WTC11 (cell line): ENCODE results near the gene FHAD1. TPM values are rescaled to one million over a fixed set of nuclear protein-coding genes. Genes with fewer than 3 reads are reported as not detected.

Source experiments
- ATAC-seq: fragments of 200-7000 bp; cut with Tn5 transposase; 2 replicates; pipeline ENCODE4 v1.10.0; 2021; ENCODE audit warnings: mild to moderate bottlenecking, moderate library complexity
- CTCF ChIA-PET: fragments of 300-600 bp; sonication (Branson Sonifier 250); formaldehyde crosslinking; loops from one replicate; lab custom pipeline; 2021; ENCODE audit warnings: antibody characterized with exemption; lab: Charles Lee
- POLR2A ChIA-PET: fragments of 350-600 bp; sonication (Branson Sonifier 250); formaldehyde crosslinking; loops from one replicate; lab custom pipeline; 2021; ENCODE audit warnings: antibody characterized with exemption; lab: Charles Lee
- DNase-seq: peaks from one replicate; pipeline ENCODE4 v3.0.0; 2021; ENCODE audit warnings: low spot score
- H3K27ac Mint-ChIP-seq: 2 replicates; pipeline ENCODE4 v1.8.0; 2021; ENCODE audit warnings: mixed read lengths
- H3K27me3 Mint-ChIP-seq: 2 replicates; pipeline ENCODE4 v1.8.0; 2021; ENCODE audit warnings: low read depth, mild to moderate bottlenecking, moderate library complexity, mixed read lengths
- H3K36me3 Mint-ChIP-seq: 2 replicates; pipeline ENCODE4 v1.8.0; 2021; ENCODE audit warnings: mixed read lengths
- H3K4me1 Mint-ChIP-seq: 2 replicates; pipeline ENCODE4 v1.8.0; 2022; ENCODE audit warnings: mixed read lengths
- H3K4me3 Mint-ChIP-seq: 2 replicates; pipeline ENCODE4 v1.8.0; 2021; ENCODE audit warnings: mild to moderate bottlenecking, moderate library complexity, mixed read lengths
- H3K9me3 Mint-ChIP-seq: 2 replicates; pipeline ENCODE4 v1.8.0; 2021; ENCODE audit warnings: mixed read lengths
- ELF4 ChIP-seq: sonication (generic); formaldehyde crosslinking; IDR thresholded peaks from 2 replicates; pipeline ENCODE4 v1.8.1; 2022; ENCODE audit warnings: low read depth, mild to moderate bottlenecking, moderate library complexity, missing genetic modification reagents
- ETV6 ChIP-seq: sonication (generic); formaldehyde crosslinking; IDR thresholded peaks from 2 replicates; pipeline ENCODE4 v1.8.1; 2022; ENCODE audit warnings: mild to moderate bottlenecking, missing genetic modification reagents
- GTF2I ChIP-seq: fragments of 250-450 bp; sonication (Bioruptor Pico); conservative IDR thresholded peaks from 2 replicates; pipeline ENCODE4 v1.4.0; 2021; ENCODE audit warnings: mild to moderate bottlenecking
- HMGA2 ChIP-seq: fragments of 250-450 bp; sonication (Bioruptor Pico); IDR thresholded peaks from 2 replicates; pipeline ENCODE4 v1.4.0; 2021; ENCODE audit warnings: mild to moderate bottlenecking, moderate library complexity
- KAT7 ChIP-seq: sonication (generic); formaldehyde crosslinking; IDR thresholded peaks from 2 replicates; pipeline ENCODE4 v1.8.1; 2023; ENCODE audit warnings: missing genetic modification reagents, mild to moderate bottlenecking, borderline replicate concordance
- MYBL2 ChIP-seq: sonication (generic); formaldehyde crosslinking; IDR thresholded peaks from 2 replicates; pipeline ENCODE4 v1.8.1; 2023; ENCODE audit warnings: mild to moderate bottlenecking, moderate library complexity, missing genetic modification reagents
- NFYB ChIP-seq: sonication (generic); formaldehyde crosslinking; conservative IDR thresholded peaks from 2 replicates; pipeline ENCODE4 v1.8.0; 2022; ENCODE audit warnings: low read depth, missing genetic modification reagents
- NR1H2 ChIP-seq: sonication (generic); formaldehyde crosslinking; IDR thresholded peaks from 2 replicates; pipeline ENCODE4 v1.9.0; 2021; ENCODE audit warnings: mild to moderate bottlenecking, moderate library complexity, missing genetic modification reagents
- SMAD3 ChIP-seq: sonication (generic); formaldehyde crosslinking; IDR thresholded peaks from 2 replicates; pipeline ENCODE4 v1.8.0; 2022; ENCODE audit warnings: missing genetic modification reagents, mild to moderate bottlenecking, borderline replicate concordance
- SP1 ChIP-seq: sonication (generic); formaldehyde crosslinking; conservative IDR thresholded peaks from 2 replicates; pipeline ENCODE4 v1.8.1; 2022; ENCODE audit warnings: missing genetic modification reagents
- ZBTB21 ChIP-seq: sonication (generic); formaldehyde crosslinking; IDR thresholded peaks from 2 replicates; pipeline ENCODE4 v1.8.1; 2023; ENCODE audit warnings: mild to moderate bottlenecking, missing genetic modification reagents, borderline replicate concordance
- ZNF416 ChIP-seq: fragments of 250-450 bp; sonication (Bioruptor Pico); IDR thresholded peaks from 2 replicates; pipeline ENCODE4 v1.9.0; 2021; ENCODE audit warnings: mild to moderate bottlenecking, inconsistent platforms
- ZNF425 ChIP-seq: fragments of 250-450 bp; sonication (Bioruptor Pico); conservative IDR thresholded peaks from 2 replicates; pipeline ENCODE4 v1.9.0; 2021; ENCODE audit warnings: mild to moderate bottlenecking
- total RNA-seq: library from RNA; stranded (reverse); gene quantifications from 3 replicates; pipeline ENCODE4 v1.2.3, GENCODE V29; 2021
- TF ChIP-seq, protein P1 (sequence below): sonication (generic); formaldehyde crosslinking; IDR thresholded peaks from 2 replicates; pipeline ENCODE4 v1.8.0; 2023; ENCODE audit warnings: missing genetic modification reagents, mild to moderate bottlenecking, borderline replicate concordance
- TF ChIP-seq, protein P2 (sequence below): sonication (generic); formaldehyde crosslinking; IDR thresholded peaks from 2 replicates; pipeline ENCODE4 v1.8.1; 2023; ENCODE audit warnings: mild to moderate bottlenecking, missing genetic modification reagents
- TF ChIP-seq, protein P3 (sequence below): sonication (generic); formaldehyde crosslinking; IDR thresholded peaks from 2 replicates; pipeline ENCODE4 v1.8.1; 2023; ENCODE audit warnings: mild to moderate bottlenecking, missing genetic modification reagents, moderate library complexity
- TF ChIP-seq, protein P4 (sequence below): sonication (generic); formaldehyde crosslinking; IDR thresholded peaks from 2 replicates; pipeline ENCODE4 v1.8.1; 2023; ENCODE audit warnings: mild to moderate bottlenecking, missing genetic modification reagents, borderline replicate concordance
- TF ChIP-seq, protein P5 (sequence below): sonication (generic); formaldehyde crosslinking; IDR thresholded peaks from 2 replicates; pipeline ENCODE4 v1.8.1; 2023; ENCODE audit warnings: mild to moderate bottlenecking, missing genetic modification reagents
- TF ChIP-seq, protein P6 (sequence below): sonication (generic); formaldehyde crosslinking; IDR thresholded peaks from 2 replicates; pipeline ENCODE4 v1.8.1; 2023; ENCODE audit warnings: mild to moderate bottlenecking, missing genetic modification reagents, moderate library complexity

The FHAD1 gene
- total RNA-seq, 1 experiment from 2014 or later = 3.0 TPM

DNA sequence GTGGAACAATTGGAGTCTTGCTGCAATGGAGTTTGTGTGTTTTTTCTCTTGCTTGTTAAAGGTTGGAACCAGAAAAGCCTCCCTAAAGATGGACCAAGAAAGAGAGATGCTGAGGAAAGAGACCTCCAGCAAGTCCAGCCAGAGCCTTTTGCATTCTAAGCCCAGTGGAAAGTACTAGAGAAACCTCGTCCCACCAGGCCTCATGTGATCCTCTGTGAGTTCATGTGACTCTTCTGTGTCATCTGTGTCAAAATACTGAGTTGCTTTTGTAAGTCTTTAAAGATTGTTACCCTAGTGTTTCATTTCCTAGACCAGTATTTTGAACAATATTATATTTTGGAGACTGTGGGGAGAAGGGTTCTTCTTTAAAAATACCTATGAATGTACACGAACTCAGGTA lies 150.2 kb downstream of the FHAD1 start (continued):
- TF ChIP-seq NFYB (no peak), SP1 (CRISPR knock-in tag) (no peak), SMAD3 (CRISPR knock-in tag) (no peak), HMGA2 (CRISPR knock-in tag) (no peak)
- TF ChIP-seq, protein P1, sequence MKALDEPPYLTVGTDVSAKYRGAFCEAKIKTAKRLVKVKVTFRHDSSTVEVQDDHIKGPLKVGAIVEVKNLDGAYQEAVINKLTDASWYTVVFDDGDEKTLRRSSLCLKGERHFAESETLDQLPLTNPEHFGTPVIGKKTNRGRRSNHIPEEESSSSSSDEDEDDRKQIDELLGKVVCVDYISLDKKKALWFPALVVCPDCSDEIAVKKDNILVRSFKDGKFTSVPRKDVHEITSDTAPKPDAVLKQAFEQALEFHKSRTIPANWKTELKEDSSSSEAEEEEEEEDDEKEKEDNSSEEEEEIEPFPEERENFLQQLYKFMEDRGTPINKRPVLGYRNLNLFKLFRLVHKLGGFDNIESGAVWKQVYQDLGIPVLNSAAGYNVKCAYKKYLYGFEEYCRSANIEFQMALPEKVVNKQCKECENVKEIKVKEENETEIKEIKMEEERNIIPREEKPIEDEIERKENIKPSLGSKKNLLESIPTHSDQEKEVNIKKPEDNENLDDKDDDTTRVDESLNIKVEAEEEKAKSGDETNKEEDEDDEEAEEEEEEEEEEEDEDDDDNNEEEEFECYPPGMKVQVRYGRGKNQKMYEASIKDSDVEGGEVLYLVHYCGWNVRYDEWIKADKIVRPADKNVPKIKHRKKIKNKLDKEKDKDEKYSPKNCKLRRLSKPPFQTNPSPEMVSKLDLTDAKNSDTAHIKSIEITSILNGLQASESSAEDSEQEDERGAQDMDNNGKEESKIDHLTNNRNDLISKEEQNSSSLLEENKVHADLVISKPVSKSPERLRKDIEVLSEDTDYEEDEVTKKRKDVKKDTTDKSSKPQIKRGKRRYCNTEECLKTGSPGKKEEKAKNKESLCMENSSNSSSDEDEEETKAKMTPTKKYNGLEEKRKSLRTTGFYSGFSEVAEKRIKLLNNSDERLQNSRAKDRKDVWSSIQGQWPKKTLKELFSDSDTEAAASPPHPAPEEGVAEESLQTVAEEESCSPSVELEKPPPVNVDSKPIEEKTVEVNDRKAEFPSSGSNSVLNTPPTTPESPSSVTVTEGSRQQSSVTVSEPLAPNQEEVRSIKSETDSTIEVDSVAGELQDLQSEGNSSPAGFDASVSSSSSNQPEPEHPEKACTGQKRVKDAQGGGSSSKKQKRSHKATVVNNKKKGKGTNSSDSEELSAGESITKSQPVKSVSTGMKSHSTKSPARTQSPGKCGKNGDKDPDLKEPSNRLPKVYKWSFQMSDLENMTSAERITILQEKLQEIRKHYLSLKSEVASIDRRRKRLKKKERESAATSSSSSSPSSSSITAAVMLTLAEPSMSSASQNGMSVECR = no peak
- TF ChIP-seq, protein P2, sequence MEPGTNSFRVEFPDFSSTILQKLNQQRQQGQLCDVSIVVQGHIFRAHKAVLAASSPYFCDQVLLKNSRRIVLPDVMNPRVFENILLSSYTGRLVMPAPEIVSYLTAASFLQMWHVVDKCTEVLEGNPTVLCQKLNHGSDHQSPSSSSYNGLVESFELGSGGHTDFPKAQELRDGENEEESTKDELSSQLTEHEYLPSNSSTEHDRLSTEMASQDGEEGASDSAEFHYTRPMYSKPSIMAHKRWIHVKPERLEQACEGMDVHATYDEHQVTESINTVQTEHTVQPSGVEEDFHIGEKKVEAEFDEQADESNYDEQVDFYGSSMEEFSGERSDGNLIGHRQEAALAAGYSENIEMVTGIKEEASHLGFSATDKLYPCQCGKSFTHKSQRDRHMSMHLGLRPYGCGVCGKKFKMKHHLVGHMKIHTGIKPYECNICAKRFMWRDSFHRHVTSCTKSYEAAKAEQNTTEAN (CRISPR knock-in tag) = no peak
- TF ChIP-seq, protein P3, sequence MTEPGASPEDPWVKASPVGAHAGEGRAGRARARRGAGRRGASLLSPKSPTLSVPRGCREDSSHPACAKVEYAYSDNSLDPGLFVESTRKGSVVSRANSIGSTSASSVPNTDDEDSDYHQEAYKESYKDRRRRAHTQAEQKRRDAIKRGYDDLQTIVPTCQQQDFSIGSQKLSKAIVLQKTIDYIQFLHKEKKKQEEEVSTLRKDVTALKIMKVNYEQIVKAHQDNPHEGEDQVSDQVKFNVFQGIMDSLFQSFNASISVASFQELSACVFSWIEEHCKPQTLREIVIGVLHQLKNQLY (CRISPR knock-in tag) = no peak
- TF ChIP-seq, protein P4, sequence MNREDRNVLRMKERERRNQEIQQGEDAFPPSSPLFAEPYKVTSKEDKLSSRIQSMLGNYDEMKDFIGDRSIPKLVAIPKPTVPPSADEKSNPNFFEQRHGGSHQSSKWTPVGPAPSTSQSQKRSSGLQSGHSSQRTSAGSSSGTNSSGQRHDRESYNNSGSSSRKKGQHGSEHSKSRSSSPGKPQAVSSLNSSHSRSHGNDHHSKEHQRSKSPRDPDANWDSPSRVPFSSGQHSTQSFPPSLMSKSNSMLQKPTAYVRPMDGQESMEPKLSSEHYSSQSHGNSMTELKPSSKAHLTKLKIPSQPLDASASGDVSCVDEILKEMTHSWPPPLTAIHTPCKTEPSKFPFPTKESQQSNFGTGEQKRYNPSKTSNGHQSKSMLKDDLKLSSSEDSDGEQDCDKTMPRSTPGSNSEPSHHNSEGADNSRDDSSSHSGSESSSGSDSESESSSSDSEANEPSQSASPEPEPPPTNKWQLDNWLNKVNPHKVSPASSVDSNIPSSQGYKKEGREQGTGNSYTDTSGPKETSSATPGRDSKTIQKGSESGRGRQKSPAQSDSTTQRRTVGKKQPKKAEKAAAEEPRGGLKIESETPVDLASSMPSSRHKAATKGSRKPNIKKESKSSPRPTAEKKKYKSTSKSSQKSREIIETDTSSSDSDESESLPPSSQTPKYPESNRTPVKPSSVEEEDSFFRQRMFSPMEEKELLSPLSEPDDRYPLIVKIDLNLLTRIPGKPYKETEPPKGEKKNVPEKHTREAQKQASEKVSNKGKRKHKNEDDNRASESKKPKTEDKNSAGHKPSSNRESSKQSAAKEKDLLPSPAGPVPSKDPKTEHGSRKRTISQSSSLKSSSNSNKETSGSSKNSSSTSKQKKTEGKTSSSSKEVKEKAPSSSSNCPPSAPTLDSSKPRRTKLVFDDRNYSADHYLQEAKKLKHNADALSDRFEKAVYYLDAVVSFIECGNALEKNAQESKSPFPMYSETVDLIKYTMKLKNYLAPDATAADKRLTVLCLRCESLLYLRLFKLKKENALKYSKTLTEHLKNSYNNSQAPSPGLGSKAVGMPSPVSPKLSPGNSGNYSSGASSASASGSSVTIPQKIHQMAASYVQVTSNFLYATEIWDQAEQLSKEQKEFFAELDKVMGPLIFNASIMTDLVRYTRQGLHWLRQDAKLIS (CRISPR knock-in tag) = no peak
- TF ChIP-seq, all 79 proteins: peak for 0

DNA sequence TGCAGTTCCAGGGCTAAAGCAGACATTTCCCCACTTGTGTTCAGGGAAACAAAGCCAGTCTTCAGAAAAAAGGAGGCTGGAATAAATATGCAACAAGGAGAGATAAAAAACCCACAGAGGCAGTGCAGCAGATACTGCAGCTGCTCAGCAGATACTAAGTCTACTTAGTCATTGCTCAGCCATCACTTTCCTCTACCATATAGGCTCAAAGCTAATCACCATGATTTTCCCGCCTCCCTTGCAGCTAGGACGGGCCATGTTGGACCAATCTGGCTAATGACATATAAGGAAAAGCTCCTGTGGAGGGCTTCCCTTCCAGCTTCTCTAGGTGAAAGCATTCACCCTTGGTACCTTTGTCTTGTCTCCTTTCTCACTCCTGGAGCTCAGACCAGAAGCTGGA lies 152.7 kb downstream of the FHAD1 start:
- ChIA-PET POLR2A (no interaction called here), CTCF (interaction anchor here (1.0 kb wide), 1 partner anchor 11 kb away, joined by 7 read pairs; no protein-coding TSS in a partner anchor)
- Mint-ChIP-seq H3K36me3 (peaks cover 19% of the 10 kb centered on the region), H3K4me1 (peaks cover 8% of the 10 kb centered on the region), H3K27ac (no peak overlapping the region), H3K27me3 (peaks cover 9% of the 10 kb centered on the region), H3K9me3 (peaks cover 22% of the 10 kb centered on the region), H3K4me3 (no peak overlapping the region)
- TF ChIP-seq ELF4 (CRISPR knock-in tag) (no peak), ETV6 (CRISPR knock-in tag) (no peak), ZNF425 (CRISPR knock-in tag) (no peak), NR1H2 (CRISPR knock-in tag) (no peak), ZNF416 (CRISPR knock-in tag) (no peak), KAT7 (no peak), HMGA2 (CRISPR knock-in tag) (no peak), ZBTB21 (CRISPR knock-in tag) (no peak), GTF2I (CRISPR knock-in tag) (no peak), MYBL2 (no peak)
- TF ChIP-seq, protein P5, sequence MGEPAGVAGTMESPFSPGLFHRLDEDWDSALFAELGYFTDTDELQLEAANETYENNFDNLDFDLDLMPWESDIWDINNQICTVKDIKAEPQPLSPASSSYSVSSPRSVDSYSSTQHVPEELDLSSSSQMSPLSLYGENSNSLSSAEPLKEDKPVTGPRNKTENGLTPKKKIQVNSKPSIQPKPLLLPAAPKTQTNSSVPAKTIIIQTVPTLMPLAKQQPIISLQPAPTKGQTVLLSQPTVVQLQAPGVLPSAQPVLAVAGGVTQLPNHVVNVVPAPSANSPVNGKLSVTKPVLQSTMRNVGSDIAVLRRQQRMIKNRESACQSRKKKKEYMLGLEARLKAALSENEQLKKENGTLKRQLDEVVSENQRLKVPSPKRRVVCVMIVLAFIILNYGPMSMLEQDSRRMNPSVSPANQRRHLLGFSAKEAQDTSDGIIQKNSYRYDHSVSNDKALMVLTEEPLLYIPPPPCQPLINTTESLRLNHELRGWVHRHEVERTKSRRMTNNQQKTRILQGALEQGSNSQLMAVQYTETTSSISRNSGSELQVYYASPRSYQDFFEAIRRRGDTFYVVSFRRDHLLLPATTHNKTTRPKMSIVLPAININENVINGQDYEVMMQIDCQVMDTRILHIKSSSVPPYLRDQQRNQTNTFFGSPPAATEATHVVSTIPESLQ = no peak
- TF ChIP-seq, protein P6, sequence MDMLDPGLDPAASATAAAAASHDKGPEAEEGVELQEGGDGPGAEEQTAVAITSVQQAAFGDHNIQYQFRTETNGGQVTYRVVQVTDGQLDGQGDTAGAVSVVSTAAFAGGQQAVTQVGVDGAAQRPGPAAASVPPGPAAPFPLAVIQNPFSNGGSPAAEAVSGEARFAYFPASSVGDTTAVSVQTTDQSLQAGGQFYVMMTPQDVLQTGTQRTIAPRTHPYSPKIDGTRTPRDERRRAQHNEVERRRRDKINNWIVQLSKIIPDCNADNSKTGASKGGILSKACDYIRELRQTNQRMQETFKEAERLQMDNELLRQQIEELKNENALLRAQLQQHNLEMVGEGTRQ (CRISPR knock-in tag) = no peak
- TF ChIP-seq, protein P2 (CRISPR knock-in tag) = no peak
- ATAC-seq (no peak), DNase-seq (no peak)
